Naive thymus-derived CD4-positive, alpha-beta T cell (primary cell): ENCODE data around the gene SH2D3C. TPM values are rescaled to one million over a fixed set of nuclear protein-coding genes. Genes with fewer than 3 reads are reported as not detected.

Source experiments
- ATAC-seq: fragments of 150-1000 bp; cut with Tn5 transposase; 2 replicates; pipeline ENCODE4 v1.10.0; 2021; ENCODE audit warnings: mild to moderate bottlenecking, moderate library complexity
- CTCF ChIA-PET: fragments of 350-600 bp; sonication (Branson Sonifier 250); formaldehyde crosslinking; loops from one replicate; lab custom pipeline; 2021; ENCODE audit warnings: antibody characterized with exemption; lab: Charles Lee
- POLR2A ChIA-PET: fragments of 350-600 bp; sonication (Branson Sonifier 250); formaldehyde crosslinking; loops from one replicate; lab custom pipeline; 2021; ENCODE audit warnings: antibody characterized with exemption, inconsistent platforms; lab: Charles Lee
- DNase-seq, 9 donors: peaks; one replicate each; pipeline versions ENCODE4 v3.0.0 to v3.0.0-alpha.2; 2020 to 2022; ENCODE audit warnings: mixed read lengths in 1 of 9
- H3K27ac ChIP-seq: one replicate; pipeline ENCODE4 v1.7.0; 2013; ENCODE audit warnings: mild to moderate bottlenecking, low read depth, low read length, moderate library complexity
- H3K27me3 ChIP-seq, 2 donors: one replicate each; pipeline ENCODE4 v1.7.0; 2013; ENCODE audit warnings: low read length in 2 of 2, mild to moderate bottlenecking in 2 of 2, moderate library complexity in 2 of 2; ENCODE audit not compliant: control insufficient read depth in 2 of 2, insufficient read depth in 2 of 2
- H3K36me3 ChIP-seq, 3 experiments: 1 replicate in 2 of 3; 2 replicates in 1 of 3; pipeline ENCODE4 v1.7.0; 2013; ENCODE audit warnings: low read length in 3 of 3, mild to moderate bottlenecking in 3 of 3, moderate library complexity in 1 of 3; ENCODE audit not compliant: insufficient read depth in 3 of 3, control insufficient read depth in 2 of 3
- H3K4me1 ChIP-seq, 2 donors: one replicate each; pipeline ENCODE4 v1.7.0; 2013; ENCODE audit warnings: low read length in 2 of 2, mild to moderate bottlenecking in 2 of 2, moderate library complexity in 1 of 2; ENCODE audit not compliant: control insufficient read depth in 2 of 2, insufficient read depth in 2 of 2
- H3K4me3 ChIP-seq: 2 replicates; pipeline ENCODE4 v1.7.0; 2013; ENCODE audit warnings: mild to moderate bottlenecking, low read length
- H3K9me3 ChIP-seq, 3 experiments: 1 replicate in 2 of 3; 2 replicates in 1 of 3; pipeline ENCODE4 v1.7.0; 2013; ENCODE audit warnings: low read length in 3 of 3; ENCODE audit not compliant: control insufficient read depth in 2 of 3
- H3K27ac Mint-ChIP-seq, 9 donors: one replicate each; pipeline ENCODE4 v1.8.0; 2020 to 2022; ENCODE audit warnings: mixed read lengths in 9 of 9, mild to moderate bottlenecking in 8 of 9, moderate library complexity in 5 of 9, inconsistent platforms in 2 of 9
- H3K27me3 Mint-ChIP-seq, 5 donors: one replicate each; pipeline ENCODE4 v1.8.0; 2021 to 2022; ENCODE audit warnings: mixed read lengths in 5 of 5, mild to moderate bottlenecking in 1 of 5
- H3K36me3 Mint-ChIP-seq, 5 donors: one replicate each; pipeline ENCODE4 v1.8.0; 2020 to 2022; ENCODE audit warnings: mixed read lengths in 5 of 5, mild to moderate bottlenecking in 3 of 5, inconsistent platforms in 1 of 5
- H3K4me1 Mint-ChIP-seq, 7 donors: one replicate each; pipeline ENCODE4 v1.8.0; 2020 to 2022; ENCODE audit warnings: mixed read lengths in 7 of 7, mild to moderate bottlenecking in 3 of 7, inconsistent platforms in 1 of 7
- H3K4me3 Mint-ChIP-seq, 10 donors: one replicate each; pipeline ENCODE4 v1.8.0; 2020 to 2022; ENCODE audit warnings: mild to moderate bottlenecking in 10 of 10, mixed read lengths in 10 of 10, moderate library complexity in 6 of 10, inconsistent platforms in 2 of 10
- H3K9me3 Mint-ChIP-seq, 11 donors: one replicate each; pipeline ENCODE4 v1.8.0; 2020 to 2022; ENCODE audit warnings: mixed read lengths in 11 of 11, mild to moderate bottlenecking in 4 of 11, inconsistent platforms in 1 of 11, moderate library complexity in 1 of 11
- intact Hi-C, 2 donors: fragments of 100-400 bp; cut with micrococcal nuclease; formaldehyde crosslinking; loops; one replicate each; pipeline ENCODE4 v1.15.1; 2023
- polyA plus RNA-seq, 2 donors: library from polyadenylated mRNA; unstranded; fragments of 300-500 nt; fragmentation: Illumina TruSeq; gene quantifications; one replicate each; pipeline ENCODE4 v1.2.3, GENCODE V29; 2021
- total RNA-seq, 6 experiments: library from RNA in 5 of 6; stranded (reverse) in 5 of 6; gene quantifications; 1 replicate in 5 of 6; 2 replicates in 1 of 6; pipeline ENCODE4 v1.2.3 and lab custom pipeline; 2021 to 2026

SH2D3C gene
- total and polyA plus RNA-seq, 7 experiments from 2014 or later: 20.9 to 72.9 (median 51.9) TPM

- H3K4me3 ChIP-seq: peak overlapping the region; percentile 71
- Mint-ChIP-seq H3K27me3 (no peaks in the 10 kb centered on the region), H3K4me3 (peak overlapping the region; percentile 74 to 92 (median 86)), H3K27ac (peak overlapping the region; percentile 90 to 96 (median 94)), H3K36me3 (peaks cover 0 to 31% (median 10%) of the 10 kb centered on the region in 5 donors), H3K4me1 (peaks cover 44 to 82% (median 71%) of the 10 kb centered on the region in 7 donors), H3K9me3 (peaks cover 0 to 1% (median 0%) of the 10 kb centered on the region in 11 donors)
- intact Hi-C loops: loop anchor here (1.0 to 10.0 kb wide), 11 partner anchors 8 to 504 kb away; partner anchors contain the start of genes TOR2A (in 2 of the 2), FPGS (in 1 of the 2), GOLGA2 (in 1 of the 2) and NAIF1 (in 1 of the 2)
- peak; percentile 92 for ATAC-seq
- H3K27ac ChIP-seq: peak overlapping the region; percentile 90
- peak; percentile 85 to 99 (median 92) for DNase-seq
- H3K9me3 ChIP-seq: no peaks in the 10 kb centered on the region
- no peaks in the 10 kb centered on the region for H3K27me3 ChIP-seq
- POLR2A ChIA-PET: interaction anchor here (0.6 to 11.2 kb wide), 15 partner anchors 7 to 211 kb away, joined by 3 to 99 read pairs (median 3); partner anchors contain the start of genes CDK9, FPGS and SH2D3C
- H3K4me1 ChIP-seq: peaks cover 57 to 59% of the 10 kb centered on the region in 2 donors
- peaks cover 11 to 47% (median 31%) of the 10 kb centered on the region in 3 experiments for H3K36me3 ChIP-seq
- CTCF ChIA-PET: interaction anchor here (0.6 to 1.4 kb wide), 6 partner anchors 11 to 212 kb away, joined by 3 to 6 read pairs (median 3); partner anchors contain the start of gene CDK9
These were observed 7.4 kb downstream of the SH2D3C start for GRCh38 chr9:127770905-127771569.

GRCh38 chr9:127770583-127770904 lies 7.9 kb downstream of the SH2D3C start:
- Histone ChIP-seq H3K9me3 (no peaks in the 10 kb centered on the region), H3K27ac (peak overlapping the region; percentile 90), H3K4me3 (peak overlapping the region; percentile 71), H3K4me1 (peaks cover 52 to 62% of the 10 kb centered on the region in 2 donors), H3K36me3 (peaks cover 11 to 50% (median 31%) of the 10 kb centered on the region in 3 experiments), H3K27me3 (no peaks in the 10 kb centered on the region)
- DNase-seq (no peak), ATAC-seq (no peak)
- Mint-ChIP-seq H3K36me3 (peaks cover 0 to 34% (median 11%) of the 10 kb centered on the region in 5 donors), H3K4me3 (peak overlapping the region; percentile 74 to 92 (median 86)), H3K27ac (peak overlapping the region; percentile 90 to 96 (median 94)), H3K4me1 (peaks cover 49 to 87% (median 76%) of the 10 kb centered on the region in 7 donors), H3K27me3 (no peaks in the 10 kb centered on the region), H3K9me3 (peaks cover 0 to 1% (median 0%) of the 10 kb centered on the region in 11 donors)
- ChIA-PET POLR2A (interaction anchor here (0.5 to 11.2 kb wide), 13 partner anchors 9 to 391 kb away, joined by 3 to 99 read pairs (median 3); partner anchors contain the start of genes CDK9 and SH2D3C), CTCF (interaction anchor here (1.0 to 1.4 kb wide), 5 partner anchors 12 to 99 kb away, joined by 3 to 6 read pairs (median 3); partner anchors contain the start of gene CDK9)
- intact Hi-C loops: loop anchor here (5.0 to 10.0 kb wide), 3 partner anchors 297 to 504 kb away; partner anchors contain the start of genes GOLGA2 (in 1 of the 2), NAIF1 (in 1 of the 2), PTGES2 (in 1 of the 2) and SLC25A25 (in 1 of the 2)

DNA sequence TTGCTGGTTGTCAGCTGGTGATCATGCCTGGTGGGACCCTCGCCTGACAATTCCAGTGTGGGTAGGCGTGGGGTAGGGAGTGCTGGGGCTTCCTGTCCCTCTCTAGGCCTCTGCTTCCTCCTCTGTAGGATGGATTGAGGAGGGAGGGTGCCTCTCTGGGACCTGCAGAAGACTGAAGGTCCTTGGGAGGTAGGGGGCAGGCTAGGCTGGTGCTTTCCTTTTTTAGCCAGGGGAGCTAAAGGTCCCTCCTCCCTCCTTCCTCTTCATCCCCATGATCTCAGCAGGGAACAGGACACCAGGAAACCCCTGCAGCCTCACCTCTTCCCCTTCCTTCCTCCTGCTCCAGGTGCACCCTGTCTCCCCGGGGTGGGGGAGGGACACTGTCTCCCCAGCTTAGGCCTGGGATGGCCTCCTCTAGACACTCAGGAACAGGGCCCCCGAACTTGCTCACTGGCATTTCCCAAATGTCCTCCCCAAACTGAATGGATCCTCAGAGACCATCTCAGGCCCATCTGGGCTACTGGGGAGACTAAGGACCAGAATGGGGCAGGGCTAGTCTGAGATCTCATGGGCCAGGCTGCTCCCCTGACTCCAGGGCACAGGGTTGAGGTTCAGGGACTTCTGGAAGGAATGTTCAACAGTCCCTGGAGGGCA lies 8.4 kb downstream of the SH2D3C start:
- Mint-ChIP-seq H3K9me3 (peaks cover 0 to 1% (median 0%) of the 10 kb centered on the region in 11 donors), H3K4me1 (peaks cover 54 to 90% (median 78%) of the 10 kb centered on the region in 7 donors), H3K36me3 (peaks cover 0 to 39% (median 11%) of the 10 kb centered on the region in 5 donors), H3K27ac (peak overlapping the region in 8 of 9 donors; percentile 90 to 96 (median 94)), H3K27me3 (no peaks in the 10 kb centered on the region), H3K4me3 (peak overlapping the region; percentile 74 to 92 (median 86))
- ChIA-PET CTCF (interaction anchor here (0.7 to 1.4 kb wide), 7 partner anchors 15 to 99 kb away, joined by 3 to 4 read pairs (median 3); partner anchors contain the start of gene TOR2A), POLR2A (interaction anchor here (0.5 to 11.2 kb wide), 6 partner anchors 9 to 391 kb away, joined by 3 to 99 read pairs (median 6); partner anchors contain the start of genes CDK9 and SH2D3C)
- H3K36me3 ChIP-seq: peaks cover 11 to 53% (median 31%) of the 10 kb centered on the region in 3 experiments
- H3K4me3 ChIP-seq: peak overlapping the region; percentile 71
- no peak for ATAC-seq
- peaks cover 52 to 62% of the 10 kb centered on the region in 2 donors for H3K4me1 ChIP-seq
- H3K9me3 ChIP-seq: no peaks in the 10 kb centered on the region
- H3K27ac ChIP-seq: peak overlapping the region; percentile 90
- intact Hi-C loops: loop anchor here (5.0 to 10.0 kb wide), 3 partner anchors 297 to 505 kb away; partner anchors contain the start of genes GOLGA2 (in 1 of the 2), NAIF1 (in 1 of the 2), PTGES2 (in 1 of the 2) and SLC25A25 (in 1 of the 2)
- no peak for DNase-seq
- no peaks in the 10 kb centered on the region for H3K27me3 ChIP-seq

- Histone ChIP-seq H3K9me3 (no peaks in the 10 kb centered on the region), H3K27me3 (no peaks in the 10 kb centered on the region), H3K27ac (peak overlapping the region; percentile 90), H3K4me3 (no peak overlapping the region), H3K4me1 (peaks cover 46 to 58% of the 10 kb centered on the region in 2 donors), H3K36me3 (peaks cover 10 to 49% (median 28%) of the 10 kb centered on the region in 3 experiments)
- ChIA-PET POLR2A (interaction anchor here (1.2 to 11.2 kb wide), 3 partner anchors 10 to 146 kb away, joined by 3 to 99 read pairs (median 19); partner anchors contain the start of genes CDK9 and SH2D3C), CTCF (interaction anchor here (0.7 to 1.2 kb wide), 4 partner anchors 17 to 34 kb away, joined by 3 to 4 read pairs (median 4); partner anchors contain the start of genes CDK9 and TOR2A)
- Mint-ChIP-seq H3K27ac (peak overlapping the region; percentile 76 to 95 (median 90)), H3K36me3 (peaks cover 0 to 39% (median 9%) of the 10 kb centered on the region in 5 donors), H3K27me3 (no peaks in the 10 kb centered on the region), H3K9me3 (peaks cover 0 to 1% (median 0%) of the 10 kb centered on the region in 11 donors), H3K4me3 (peak overlapping the region; percentile 27 to 88 (median 64)), H3K4me1 (peaks cover 55 to 91% (median 79%) of the 10 kb centered on the region in 7 donors)
- no peak for DNase-seq
- intact Hi-C loops: no loop called here
- no peak for ATAC-seq
These were observed 9.4 kb downstream of the SH2D3C start for GRCh38 chr9:127769101-127769500.

GRCh38 chr9:127768698-127769097 lies 9.8 kb downstream of the SH2D3C start:
- CTCF ChIA-PET: interaction anchor here (1.1 to 1.2 kb wide), 3 partner anchors 17 to 33 kb away, joined by 3 to 4 read pairs (median 4); partner anchors contain the start of genes CDK9 and TOR2A
- Mint-ChIP-seq H3K4me3 (peak overlapping the region; percentile 27 to 88 (median 64)), H3K4me1 (peaks cover 55 to 91% (median 79%) of the 10 kb centered on the region in 7 donors), H3K27me3 (no peaks in the 10 kb centered on the region), H3K9me3 (peaks cover 0 to 1% (median 0%) of the 10 kb centered on the region in 11 donors), H3K27ac (peak overlapping the region; percentile 76 to 95 (median 90)), H3K36me3 (peaks cover 0 to 39% (median 9%) of the 10 kb centered on the region in 5 donors)
- peaks cover 6 to 47% (median 24%) of the 10 kb centered on the region in 3 experiments for H3K36me3 ChIP-seq
- peak overlapping the region; percentile 90 for H3K27ac ChIP-seq
- POLR2A ChIA-PET: interaction anchor here (1.2 to 11.2 kb wide), 3 partner anchors 10 to 147 kb away, joined by 3 to 99 read pairs (median 19); partner anchors contain the start of genes CDK9 and SH2D3C
- no peak for DNase-seq
- intact Hi-C loops: no loop called here
- H3K4me1 ChIP-seq: peaks cover 43 to 54% of the 10 kb centered on the region in 2 donors
- H3K9me3 ChIP-seq: no peaks in the 10 kb centered on the region
- H3K4me3 ChIP-seq: no peak overlapping the region
- H3K27me3 ChIP-seq: no peaks in the 10 kb centered on the region
- no peak for ATAC-seq
